Calu3 (cell line): Measurements from ENCODE around the gene MRM3. TPM values are rescaled to one million over a fixed set of nuclear protein-coding genes. Genes with fewer than 3 reads are reported as not detected.
"Not testable (repeated sequence)": the region's sequence is repeated elsewhere in the genome, so short reads cannot be mapped to it uniquely, and the experiment has no call there.

ENCODE experiments used
- BruUV-seq: library from RNA; stranded (reverse); fragments of 400-500 nt; replicated peaks from 2 replicates; lab custom pipeline; 2021; lab: Mats Ljungman, UMichigan
- CTCF ChIA-PET: fragments of 300-600 bp; sonication (Branson Sonifier 250); formaldehyde crosslinking; loops from one replicate; lab custom pipeline; 2022; ENCODE audit warnings: antibody characterized with exemption; lab: Charles Lee
- DNase-seq: peaks from one replicate; pipeline ENCODE4 v3.0.0; 2022
- H3K27ac Mint-ChIP-seq: one replicate; pipeline ENCODE4 v1.8.0; 2022; ENCODE audit warnings: mixed read lengths; ENCODE audit not compliant: unreplicated experiment
- H3K27me3 Mint-ChIP-seq: one replicate; pipeline ENCODE4 v1.8.0; 2022; ENCODE audit warnings: mixed read lengths; ENCODE audit not compliant: unreplicated experiment
- H3K36me3 Mint-ChIP-seq: one replicate; pipeline ENCODE4 v1.8.0; 2022; ENCODE audit warnings: mild to moderate bottlenecking, moderate library complexity, mixed read lengths; ENCODE audit not compliant: insufficient read depth, unreplicated experiment
- H3K4me1 Mint-ChIP-seq: one replicate; pipeline ENCODE4 v1.8.0; 2022; ENCODE audit warnings: mild to moderate bottlenecking, low read depth, mixed read lengths; ENCODE audit not compliant: unreplicated experiment
- H3K4me3 Mint-ChIP-seq: one replicate; pipeline ENCODE4 v1.8.0; 2022; ENCODE audit warnings: mild to moderate bottlenecking, low read depth, moderate library complexity, mixed read lengths; ENCODE audit not compliant: unreplicated experiment
- H3K9me3 Mint-ChIP-seq: one replicate; pipeline ENCODE4 v1.8.0; 2022; ENCODE audit warnings: low read depth, mixed read lengths; ENCODE audit not compliant: unreplicated experiment
- intact Hi-C: fragments of 100-400 bp; cut with micrococcal nuclease; formaldehyde crosslinking; loops from one replicate; pipeline ENCODE4 v1.10.0; 2022; ENCODE audit not compliant: unreplicated experiment
- total RNA-seq: library from RNA; stranded (reverse); gene quantifications from 2 replicates; pipeline ENCODE4 v1.2.3, GENCODE V29; 2022
- TF ChIP-seq, protein P1 (sequence below): fragments of 200-600 bp; IDR thresholded peaks from one replicate; pipeline ENCODE4 v1.8.0; 2022; ENCODE audit warnings: antibody characterized with exemption; ENCODE audit not compliant: unreplicated experiment

Gene MRM3
- total RNA-seq, 1 experiment from 2014 or later, result 15.0 TPM

DNA sequence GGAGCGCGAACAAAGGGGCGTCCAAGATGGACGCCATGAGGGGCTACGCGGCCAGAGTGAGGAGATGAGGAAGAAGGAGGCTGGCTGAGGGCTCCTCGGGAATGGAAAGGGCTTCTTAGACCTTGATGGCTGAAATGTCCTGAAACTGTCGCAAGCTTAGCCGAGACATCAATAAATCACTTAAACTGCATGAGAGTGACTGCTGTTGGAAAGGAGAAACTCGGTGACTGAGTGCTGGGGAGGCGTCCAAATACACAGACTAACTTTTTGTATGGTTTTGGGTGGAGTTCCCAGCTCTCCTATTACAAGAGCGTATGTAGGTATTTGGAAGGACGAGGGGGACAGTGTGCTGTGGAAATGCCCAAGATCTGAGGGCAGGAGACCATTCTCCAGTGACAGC lies 28.7 kb upstream of the MRM3 start:
- Mint-ChIP-seq H3K27ac (no peak overlapping the region), H3K4me1 (peaks cover 17% of the 10 kb centered on the region), H3K9me3 (no peaks in the 10 kb centered on the region), H3K27me3 (no peaks in the 10 kb centered on the region), H3K36me3 (peaks cover 36% of the 10 kb centered on the region), H3K4me3 (no peak overlapping the region)
- intact Hi-C loops, result no loop called here
- CTCF ChIA-PET, result no interaction called here
- DNase-seq, result no peak
- BruUV-seq, result no TSS peak
- TF ChIP-seq, protein P1, sequence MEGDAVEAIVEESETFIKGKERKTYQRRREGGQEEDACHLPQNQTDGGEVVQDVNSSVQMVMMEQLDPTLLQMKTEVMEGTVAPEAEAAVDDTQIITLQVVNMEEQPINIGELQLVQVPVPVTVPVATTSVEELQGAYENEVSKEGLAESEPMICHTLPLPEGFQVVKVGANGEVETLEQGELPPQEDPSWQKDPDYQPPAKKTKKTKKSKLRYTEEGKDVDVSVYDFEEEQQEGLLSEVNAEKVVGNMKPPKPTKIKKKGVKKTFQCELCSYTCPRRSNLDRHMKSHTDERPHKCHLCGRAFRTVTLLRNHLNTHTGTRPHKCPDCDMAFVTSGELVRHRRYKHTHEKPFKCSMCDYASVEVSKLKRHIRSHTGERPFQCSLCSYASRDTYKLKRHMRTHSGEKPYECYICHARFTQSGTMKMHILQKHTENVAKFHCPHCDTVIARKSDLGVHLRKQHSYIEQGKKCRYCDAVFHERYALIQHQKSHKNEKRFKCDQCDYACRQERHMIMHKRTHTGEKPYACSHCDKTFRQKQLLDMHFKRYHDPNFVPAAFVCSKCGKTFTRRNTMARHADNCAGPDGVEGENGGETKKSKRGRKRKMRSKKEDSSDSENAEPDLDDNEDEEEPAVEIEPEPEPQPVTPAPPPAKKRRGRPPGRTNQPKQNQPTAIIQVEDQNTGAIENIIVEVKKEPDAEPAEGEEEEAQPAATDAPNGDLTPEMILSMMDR, result no peak

DNA sequence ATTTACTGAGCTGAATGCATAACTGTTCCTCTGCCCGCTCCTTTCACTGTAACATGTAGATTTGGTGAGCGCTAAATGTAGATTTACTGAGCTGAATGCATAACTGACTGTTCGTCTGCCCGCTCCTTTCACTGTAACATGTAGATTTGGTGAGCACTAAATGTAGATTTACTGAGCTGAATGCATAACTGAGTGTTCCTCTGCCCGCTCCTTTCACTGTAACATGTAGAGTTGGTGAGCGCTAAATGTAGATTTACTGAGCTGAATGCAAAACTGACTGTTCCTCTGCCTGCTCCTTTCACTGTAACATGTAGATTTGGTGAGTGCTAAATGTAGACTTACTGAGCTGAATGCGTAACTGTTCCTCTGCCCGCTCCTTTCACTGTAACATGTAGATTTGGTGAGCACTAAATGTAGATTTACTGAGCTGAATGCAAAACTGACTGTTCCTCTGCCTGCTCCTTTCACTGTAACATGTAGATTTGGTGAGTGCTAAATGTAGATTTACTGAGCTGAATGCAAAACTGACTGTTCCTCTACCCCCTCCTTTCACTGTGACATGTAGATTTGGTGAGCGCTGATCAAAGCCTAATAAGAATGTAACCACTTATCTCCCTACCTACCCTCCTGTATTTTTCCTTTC lies 26.7 kb upstream of the MRM3 start:
- H3K36me3 Mint-ChIP-seq, result peaks cover 32% of the 10 kb centered on the region
- H3K27me3 Mint-ChIP-seq, H3K9me3 Mint-ChIP-seq, H3K27ac Mint-ChIP-seq, H3K4me3 Mint-ChIP-seq, DNase-seq, intact Hi-C loops, BruUV-seq: not testable (repeated sequence)
- CTCF ChIA-PET, result interaction anchor here (1.0 to 1.2 kb wide), 2 partner anchors 11 to 241 kb away, joined by 3 to 4 read pairs; partner anchors contain the start of gene TIMM22
- peaks cover 11% of the 10 kb centered on the region for H3K4me1 Mint-ChIP-seq

DNA sequence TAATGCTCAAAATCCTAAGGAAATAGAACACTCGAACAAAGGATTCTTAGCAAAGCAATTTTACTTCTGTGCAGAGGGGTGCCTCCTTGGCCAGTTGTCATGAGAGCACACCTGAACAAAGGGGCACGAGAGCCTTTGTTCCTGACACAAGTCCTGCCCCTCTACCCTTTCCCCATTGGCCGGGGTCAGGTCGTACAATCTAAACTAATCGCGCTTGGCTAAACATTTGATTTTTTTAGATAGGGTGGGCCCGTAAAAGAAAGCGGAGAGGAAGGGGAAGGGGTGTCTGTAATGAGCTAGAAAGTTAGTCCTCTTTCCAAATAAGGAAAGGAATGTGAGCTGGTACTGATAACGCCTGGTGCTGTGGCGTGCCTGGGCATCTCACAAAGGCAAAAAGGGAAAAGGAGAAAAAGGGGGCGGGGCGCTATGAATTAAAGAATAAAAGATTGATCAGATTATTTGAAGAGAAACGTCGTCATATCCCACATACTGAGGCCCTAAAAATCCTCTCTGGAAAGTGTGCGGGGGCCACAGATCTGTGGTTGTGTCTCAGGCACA lies 26.1 kb upstream of the MRM3 start:
- CTCF ChIA-PET, result interaction anchor here (1.2 kb wide), 1 partner anchor 10 kb away, joined by 3 read pairs; no protein-coding TSS in a partner anchor
- H3K4me3 Mint-ChIP-seq, H3K27ac Mint-ChIP-seq, intact Hi-C loops, H3K4me1 Mint-ChIP-seq, BruUV-seq, H3K9me3 Mint-ChIP-seq, H3K27me3 Mint-ChIP-seq, DNase-seq: not testable (repeated sequence)
- peaks cover 25% of the 10 kb centered on the region for H3K36me3 Mint-ChIP-seq

DNA sequence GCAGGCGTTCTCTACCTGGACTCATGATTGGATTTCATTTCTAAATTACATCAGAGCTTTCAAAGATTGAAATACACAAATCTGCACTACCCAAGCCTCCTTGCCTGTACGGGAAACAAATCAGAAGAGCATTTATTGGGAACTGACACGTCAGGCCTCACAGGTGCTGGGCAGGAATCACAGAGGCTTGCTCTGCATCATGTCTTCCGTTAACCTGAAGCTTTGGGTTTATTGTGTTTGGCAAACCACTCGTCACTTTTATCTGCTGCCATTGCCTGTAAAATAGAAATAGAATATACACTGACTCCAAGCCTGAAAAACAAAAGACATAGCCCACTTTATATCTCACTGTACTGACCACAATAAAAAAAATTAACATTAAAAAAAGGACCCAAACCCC lies 22.2 kb upstream of the MRM3 start:
- no TSS peak for BruUV-seq
- Mint-ChIP-seq H3K9me3 (no peaks in the 10 kb centered on the region), H3K36me3 (peaks cover 1% of the 10 kb centered on the region), H3K27ac (no peak overlapping the region), H3K27me3 (no peaks in the 10 kb centered on the region), H3K4me3 (no peak overlapping the region), H3K4me1 (no peaks in the 10 kb centered on the region)
- TF ChIP-seq, protein P1, result no peak
- intact Hi-C loops, result no loop called here
- CTCF ChIA-PET, result no interaction called here
- DNase-seq, result no peak

DNA sequence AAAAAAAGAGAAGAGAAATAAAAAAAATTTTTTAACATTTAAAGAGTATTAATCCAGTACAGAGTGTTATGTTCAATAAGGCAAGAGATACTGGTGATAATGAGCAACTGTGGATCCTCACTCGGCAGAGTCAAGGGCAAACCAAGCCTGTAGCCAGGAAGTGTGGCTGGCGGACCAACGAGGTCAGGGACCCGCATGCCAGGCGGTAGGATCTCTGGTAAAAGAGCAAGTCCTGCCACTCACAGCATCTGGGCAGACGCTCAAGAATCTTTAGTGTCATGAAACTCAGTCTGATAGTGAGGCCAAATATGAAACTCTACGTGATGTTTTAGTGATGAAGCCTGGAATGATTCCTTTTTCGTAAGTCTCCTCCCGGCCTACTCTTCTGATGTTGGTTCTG lies 21.8 kb upstream of the MRM3 start:
- Mint-ChIP-seq H3K9me3 (no peaks in the 10 kb centered on the region), H3K4me1 (no peaks in the 10 kb centered on the region), H3K27me3 (no peaks in the 10 kb centered on the region), H3K4me3 (no peak overlapping the region), H3K27ac (no peak overlapping the region), H3K36me3 (peaks cover 5% of the 10 kb centered on the region)
- intact Hi-C loops, result no loop called here
- no TSS peak for BruUV-seq
- TF ChIP-seq, protein P1, result no peak
- no peak for DNase-seq
- CTCF ChIA-PET, result interaction anchor here (0.6 kb wide), 1 partner anchor 62 kb away, joined by 4 read pairs; no protein-coding TSS in a partner anchor
